Right lobe of liver (tissue), 4 donors: Measurements from ENCODE around the gene KIF1A.

ENCODE experiments used
- POLR2A ChIP-seq: fragments of 450-650 bp; IDR thresholded peaks from one replicate; pipeline ENCODE4 v1.6.1; 2017; ENCODE audit warnings: antibody characterized with exemption, mild to moderate bottlenecking
- TF ChIP-seq, protein P1 (sequence below), 4 donors: fragments of 200-600 bp in 3 of 4; fragments of 450-650 bp in 1 of 4; IDR thresholded peaks; one replicate each; pipeline versions ENCODE4 v1.5.1 to v1.8.0; 2016 to 2022; ENCODE audit warnings: antibody characterized with exemption in 4 of 4, mild to moderate bottlenecking in 2 of 4
- donor health status: DM: no; HTN: no; CAD: no.
- donor health status: DM: no; HTN: no; CAD: no.
- donor health status: DM: no; HTN: yes; CAD: no.

GRCh38 chr2:240724431-240724830 is 95.6 kb downstream of the KIF1A start:
- TF ChIP-seq, protein P1, sequence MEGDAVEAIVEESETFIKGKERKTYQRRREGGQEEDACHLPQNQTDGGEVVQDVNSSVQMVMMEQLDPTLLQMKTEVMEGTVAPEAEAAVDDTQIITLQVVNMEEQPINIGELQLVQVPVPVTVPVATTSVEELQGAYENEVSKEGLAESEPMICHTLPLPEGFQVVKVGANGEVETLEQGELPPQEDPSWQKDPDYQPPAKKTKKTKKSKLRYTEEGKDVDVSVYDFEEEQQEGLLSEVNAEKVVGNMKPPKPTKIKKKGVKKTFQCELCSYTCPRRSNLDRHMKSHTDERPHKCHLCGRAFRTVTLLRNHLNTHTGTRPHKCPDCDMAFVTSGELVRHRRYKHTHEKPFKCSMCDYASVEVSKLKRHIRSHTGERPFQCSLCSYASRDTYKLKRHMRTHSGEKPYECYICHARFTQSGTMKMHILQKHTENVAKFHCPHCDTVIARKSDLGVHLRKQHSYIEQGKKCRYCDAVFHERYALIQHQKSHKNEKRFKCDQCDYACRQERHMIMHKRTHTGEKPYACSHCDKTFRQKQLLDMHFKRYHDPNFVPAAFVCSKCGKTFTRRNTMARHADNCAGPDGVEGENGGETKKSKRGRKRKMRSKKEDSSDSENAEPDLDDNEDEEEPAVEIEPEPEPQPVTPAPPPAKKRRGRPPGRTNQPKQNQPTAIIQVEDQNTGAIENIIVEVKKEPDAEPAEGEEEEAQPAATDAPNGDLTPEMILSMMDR (IDR thresholded peaks at IDR 0.05) = no peak
- no peak for TF ChIP-seq POLR2A
